Large intestine (tissue), 3 donors: Measurements from ENCODE around the gene NOG. TPM values are rescaled to one million over a fixed set of nuclear protein-coding genes. Genes with fewer than 3 reads are reported as not detected.

Experiments
- DNase-seq, 2 donors: peaks; one replicate each; pipeline versions ENCODE4 v3.0.0 to v3.0.0-alpha.2; 2013
- H3K27ac ChIP-seq: one replicate; pipeline ENCODE4 v1.5.1; 2013; ENCODE audit warnings: low read length
- H3K27me3 ChIP-seq: 2 replicates; pipeline ENCODE4 v1.6.1; 2013; ENCODE audit warnings: low read length; ENCODE audit not compliant: control insufficient read depth, insufficient read depth
- H3K36me3 ChIP-seq: 2 replicates; pipeline ENCODE4 v1.6.1; 2013; ENCODE audit warnings: low read length; ENCODE audit not compliant: control insufficient read depth, insufficient read depth
- H3K4me1 ChIP-seq: one replicate; pipeline ENCODE4 v1.6.1; 2013; ENCODE audit warnings: low read length; ENCODE audit not compliant: control insufficient read depth, insufficient read depth
- H3K4me3 ChIP-seq: one replicate; pipeline ENCODE4 v1.5.1; 2013; ENCODE audit warnings: low read length
- H3K9me3 ChIP-seq: one replicate; pipeline ENCODE4 v1.6.1; 2013; ENCODE audit warnings: mild to moderate bottlenecking, low read depth, low read length, moderate library complexity; ENCODE audit not compliant: control insufficient read depth
- WGBS: methylation state at CpG from one replicate; pipeline ENCODE4 v1.1.5; 2013; ENCODE audit warnings: low lambda C conversion rate; ENCODE audit not compliant: insufficient coverage; 5-methylcytosine and 5-hydroxymethylcytosine counted together
- polyA plus RNA-seq: library from polyadenylated mRNA; unstranded; fragments of 120-200 nt; gene quantifications from one replicate; pipeline ENCODE4 v1.2.1, GENCODE V29; 2013

Gene NOG
- polyA plus RNA-seq, 1 donor = 3.0 TPM

- WGBS = no CpG with 5 or more reads among the region's 5 CpGs
- no peak for DNase-seq
- no peaks in the 10 kb centered on the region for H3K36me3 ChIP-seq
- peaks cover 31% of the 10 kb centered on the region for H3K27me3 ChIP-seq
- no peaks in the 10 kb centered on the region for H3K9me3 ChIP-seq
- H3K4me3 ChIP-seq = no peak overlapping the region
- H3K27ac ChIP-seq = no peak overlapping the region
- H3K4me1 ChIP-seq = no peaks in the 10 kb centered on the region
Measured at GRCh38 chr17:56577190-56577842, 16.2 kb upstream of the NOG start.

GRCh38 chr17:56577843-56578204 lies 15.7 kb upstream of the NOG start:
- no CpG with 5 or more reads among the region's 15 CpGs for WGBS
- Histone ChIP-seq H3K27me3 (peaks cover 32% of the 10 kb centered on the region), H3K27ac (no peak overlapping the region), H3K4me1 (no peaks in the 10 kb centered on the region), H3K4me3 (no peak overlapping the region), H3K36me3 (no peaks in the 10 kb centered on the region), H3K9me3 (no peaks in the 10 kb centered on the region)
- DNase-seq = no peak

GRCh38 chr17:56581635-56582627 lies 11.6 kb upstream of the NOG start:
- Histone ChIP-seq H3K9me3 (no peaks in the 10 kb centered on the region), H3K27me3 (peaks cover 40% of the 10 kb centered on the region), H3K4me1 (no peaks in the 10 kb centered on the region), H3K36me3 (no peaks in the 10 kb centered on the region), H3K27ac (no peak overlapping the region), H3K4me3 (no peak overlapping the region)
- WGBS = no CpG with 5 or more reads among the region's 5 CpGs
- no peak for DNase-seq

- WGBS = 68% methylated on average over 4 of the region's 7 CpGs
- no peak for DNase-seq
- Histone ChIP-seq H3K9me3 (no peaks in the 10 kb centered on the region), H3K27ac (no peak overlapping the region), H3K4me3 (no peak overlapping the region), H3K4me1 (no peaks in the 10 kb centered on the region), H3K27me3 (peaks cover 33% of the 10 kb centered on the region), H3K36me3 (no peaks in the 10 kb centered on the region)
Measured at GRCh38 chr17:56583772-56584171, 9.7 kb upstream of the NOG start.

GRCh38 chr17:56587298-56587697 lies 6.2 kb upstream of the NOG start:
- Histone ChIP-seq H3K27me3 (peaks cover 60% of the 10 kb centered on the region), H3K4me3 (no peak overlapping the region), H3K36me3 (no peaks in the 10 kb centered on the region), H3K4me1 (no peaks in the 10 kb centered on the region), H3K27ac (no peak overlapping the region), H3K9me3 (no peaks in the 10 kb centered on the region)
- WGBS = no CpG with 5 or more reads among the region's 5 CpGs
- no peak for DNase-seq

DNA sequence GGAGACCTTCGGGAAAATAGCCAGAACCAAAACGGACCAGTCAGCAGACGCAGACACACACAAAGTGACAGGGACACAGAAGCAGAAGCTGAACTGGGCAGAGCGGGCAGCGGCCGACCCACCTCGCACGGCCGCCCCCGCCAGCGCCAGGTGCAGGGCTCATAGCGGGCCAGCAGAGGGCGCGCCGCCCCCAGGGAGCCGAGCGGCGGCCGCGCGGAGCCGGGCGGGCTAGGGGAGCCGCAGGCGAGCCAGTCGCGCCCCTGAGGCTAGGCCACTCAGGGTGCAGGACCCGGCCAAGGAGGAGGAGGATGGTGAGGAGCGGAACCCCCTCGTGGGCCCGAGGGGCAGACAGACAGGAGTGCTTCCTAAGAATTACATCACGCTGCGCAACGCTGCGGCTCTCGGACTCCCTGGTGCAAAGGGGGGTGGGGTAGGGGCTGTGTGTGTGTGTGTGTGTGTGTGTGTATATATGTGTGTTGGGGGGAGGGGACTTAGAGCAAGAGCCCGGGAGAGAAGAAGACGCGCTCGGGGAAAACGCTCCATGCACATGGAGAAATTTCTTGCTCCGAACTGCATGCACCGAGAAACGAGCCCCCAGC lies 913 bp upstream of the NOG start:
- H3K27me3 ChIP-seq = peaks cover 77% of the 10 kb centered on the region
- H3K4me3 ChIP-seq = peak overlapping the region; percentile 39
- WGBS = no CpG with 5 or more reads among the region's 44 CpGs

DNA sequence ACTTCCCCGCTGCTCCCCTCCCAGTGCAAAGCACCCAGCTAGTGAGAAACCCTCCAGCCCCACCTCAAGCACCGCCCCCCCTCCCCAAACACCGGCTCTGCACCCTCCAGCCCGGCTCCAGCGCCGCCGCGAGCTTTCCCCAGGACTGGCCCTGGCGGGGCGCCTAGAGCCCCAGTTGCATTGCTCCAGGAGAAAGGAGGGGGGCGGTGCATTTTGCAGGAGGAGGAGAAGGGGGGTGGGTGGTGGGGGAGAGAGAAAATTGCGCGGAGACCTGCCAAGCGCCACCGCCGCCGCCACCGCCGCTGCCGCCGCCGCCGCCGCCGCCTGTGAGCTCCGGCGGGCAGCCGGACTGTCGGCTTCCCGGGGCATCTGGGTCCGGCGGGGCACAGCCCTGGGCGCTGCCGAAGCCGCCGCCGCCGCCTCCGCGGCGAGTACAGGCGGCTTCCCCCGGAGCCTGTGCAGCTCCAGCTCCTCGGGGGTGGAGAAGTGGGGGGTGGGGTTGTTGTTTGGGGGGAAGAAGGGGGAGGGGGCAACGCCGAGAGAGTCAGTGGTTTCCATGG lies 333 bp upstream of the NOG start:
- no peak overlapping the region for H3K27ac ChIP-seq
- no peaks in the 10 kb centered on the region for H3K36me3 ChIP-seq
- peak overlapping the region; percentile 39 for H3K4me3 ChIP-seq
- H3K4me1 ChIP-seq = peaks cover 9% of the 10 kb centered on the region
- no CpG with 5 or more reads among the region's 46 CpGs for WGBS
- H3K27me3 ChIP-seq = peaks cover 82% of the 10 kb centered on the region
- peak; percentile 21 to 35 for DNase-seq
- peaks cover 3% of the 10 kb centered on the region for H3K9me3 ChIP-seq

More for the DNA sequence above, 913 bp upstream of the NOG start:
- peaks cover 3% of the 10 kb centered on the region for H3K9me3 ChIP-seq
- H3K27ac ChIP-seq = no peak overlapping the region
- no peaks in the 10 kb centered on the region for H3K36me3 ChIP-seq
- peaks cover 9% of the 10 kb centered on the region for H3K4me1 ChIP-seq
- peak; percentile 27 to 50 for DNase-seq

DNA sequence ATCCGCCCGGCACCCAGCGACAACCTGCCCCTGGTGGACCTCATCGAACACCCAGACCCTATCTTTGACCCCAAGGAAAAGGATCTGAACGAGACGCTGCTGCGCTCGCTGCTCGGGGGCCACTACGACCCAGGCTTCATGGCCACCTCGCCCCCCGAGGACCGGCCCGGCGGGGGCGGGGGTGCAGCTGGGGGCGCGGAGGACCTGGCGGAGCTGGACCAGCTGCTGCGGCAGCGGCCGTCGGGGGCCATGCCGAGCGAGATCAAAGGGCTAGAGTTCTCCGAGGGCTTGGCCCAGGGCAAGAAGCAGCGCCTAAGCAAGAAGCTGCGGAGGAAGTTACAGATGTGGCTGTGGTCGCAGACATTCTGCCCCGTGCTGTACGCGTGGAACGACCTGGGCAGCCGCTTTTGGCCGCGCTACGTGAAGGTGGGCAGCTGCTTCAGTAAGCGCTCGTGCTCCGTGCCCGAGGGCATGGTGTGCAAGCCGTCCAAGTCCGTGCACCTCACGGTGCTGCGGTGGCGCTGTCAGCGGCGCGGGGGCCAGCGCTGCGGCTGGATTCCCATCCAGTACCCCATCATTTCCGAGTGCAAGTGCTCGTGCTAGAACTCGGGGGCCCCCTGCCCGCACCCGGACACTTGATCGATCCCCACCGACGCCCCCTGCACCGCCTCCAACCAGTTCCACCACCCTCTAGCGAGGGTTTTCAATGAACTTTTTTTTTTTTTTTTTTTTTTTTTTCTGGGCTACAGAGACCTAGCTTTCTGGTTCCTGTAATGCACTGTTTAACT lies 1.0 kb downstream of the NOG start:
- DNase-seq = peak in 1 of 2 donors; percentile 41
- no CpG with 5 or more reads among the region's 61 CpGs for WGBS
- peaks cover 83% of the 10 kb centered on the region for H3K27me3 ChIP-seq

GRCh38 chr17:56595108-56595418 lies 1.6 kb downstream of the NOG start:
- Histone ChIP-seq H3K27me3 (peaks cover 83% of the 10 kb centered on the region), H3K27ac (no peak overlapping the region), H3K9me3 (peaks cover 3% of the 10 kb centered on the region), H3K4me1 (peaks cover 9% of the 10 kb centered on the region), H3K36me3 (no peaks in the 10 kb centered on the region), H3K4me3 (no peak overlapping the region)
- DNase-seq = no peak
- WGBS = 15% methylated on average over 6 of the region's 7 CpGs

More for the DNA sequence above, 1.0 kb downstream of the NOG start:
- Histone ChIP-seq H3K9me3 (peaks cover 3% of the 10 kb centered on the region), H3K36me3 (no peaks in the 10 kb centered on the region), H3K27ac (no peak overlapping the region), H3K4me1 (peaks cover 9% of the 10 kb centered on the region), H3K4me3 (peak overlapping the region; percentile 18)
